GM19239 (cell line): ENCODE measurements around the gene TRMT2B.
"Not testable (repeated sequence)": the region's sequence is repeated elsewhere in the genome, so short reads cannot be mapped to it uniquely, and the experiment has no call there.

Source experiments
- DNase-seq: peaks from one replicate; pipeline ENCODE4 v3.0.0; 2011; ENCODE audit warnings: low spot score; ENCODE audit not compliant: insufficient read length
- FAIRE-seq: peaks from 2 replicates; lab custom pipeline; 2011; peaks lifted over from hg19 to GRCh38; lab: Jason Lieb, UNC

Gene TRMT2B

GRCh38 chrX:101051549-101052302, at the start of gene TRMT2B:
Gene TRMT2B, minus strand, starts transcription at chrX:101052111. Its CDS starts 9,822 bp downstream, at chrX:101042289.
- FAIRE-seq (peak; percentile 94), DNase-seq (peak; percentile 43)

DNA sequence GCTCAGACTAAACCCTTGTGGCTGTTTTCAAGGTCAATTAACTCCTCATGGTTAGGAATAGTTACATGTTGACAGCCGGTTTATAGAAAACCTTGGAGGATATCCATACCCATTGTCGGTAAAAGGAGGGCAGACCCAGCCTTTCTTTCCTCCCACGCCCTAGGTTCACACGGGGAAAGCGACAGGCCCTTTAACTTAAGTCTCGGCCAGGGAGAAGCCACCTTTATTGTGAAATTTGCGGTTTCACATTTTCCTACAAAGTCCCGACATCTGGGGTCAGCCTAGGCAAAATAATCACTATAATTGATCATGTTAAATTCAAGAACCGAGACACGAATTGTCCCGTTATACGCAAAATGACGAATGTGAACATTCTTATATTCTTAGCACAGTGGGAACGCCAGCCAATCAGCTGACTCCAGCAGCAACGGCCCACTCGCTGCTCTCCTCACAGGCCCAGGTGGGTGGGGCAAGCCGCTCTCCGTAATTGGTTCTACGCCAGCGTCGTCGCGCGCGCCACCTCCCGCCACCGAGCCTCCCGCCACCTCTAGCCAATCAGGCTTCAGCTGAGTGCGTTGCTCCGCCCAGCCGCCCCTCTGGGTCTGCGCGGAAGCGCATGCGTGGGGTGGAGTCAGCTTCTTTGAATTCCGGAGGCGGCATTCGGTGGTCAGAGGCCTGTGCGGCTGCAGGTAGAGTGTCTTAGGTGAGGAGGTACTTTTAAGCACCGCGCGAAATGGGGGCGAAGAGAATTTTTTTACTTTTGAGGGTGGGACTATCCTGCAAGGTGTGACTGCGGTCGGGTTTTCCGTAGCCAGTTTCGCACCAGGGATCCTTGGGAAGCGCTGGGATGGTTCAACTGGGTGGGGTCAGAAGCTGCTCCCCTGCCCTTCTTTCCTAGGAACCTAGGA, 45.9 kb upstream of the TRMT2B start, which contains the start of gene CENPI:
Gene CENPI (plus strand): TSS at position 659 of the 908 bp plus-strand sequence. CDS start 2,867 bp downstream, outside the sequence.
- FAIRE-seq = peak; percentile 100
- peak; percentile 77 for DNase-seq

GRCh38 chrX:101091817-101092216, 39.9 kb upstream of the TRMT2B start:
- no peak for FAIRE-seq
- DNase-seq = no peak

GRCh38 chrX:101081231-101081630, 29.3 kb upstream of the TRMT2B start:
- no peak for FAIRE-seq
- DNase-seq = no peak

DNA sequence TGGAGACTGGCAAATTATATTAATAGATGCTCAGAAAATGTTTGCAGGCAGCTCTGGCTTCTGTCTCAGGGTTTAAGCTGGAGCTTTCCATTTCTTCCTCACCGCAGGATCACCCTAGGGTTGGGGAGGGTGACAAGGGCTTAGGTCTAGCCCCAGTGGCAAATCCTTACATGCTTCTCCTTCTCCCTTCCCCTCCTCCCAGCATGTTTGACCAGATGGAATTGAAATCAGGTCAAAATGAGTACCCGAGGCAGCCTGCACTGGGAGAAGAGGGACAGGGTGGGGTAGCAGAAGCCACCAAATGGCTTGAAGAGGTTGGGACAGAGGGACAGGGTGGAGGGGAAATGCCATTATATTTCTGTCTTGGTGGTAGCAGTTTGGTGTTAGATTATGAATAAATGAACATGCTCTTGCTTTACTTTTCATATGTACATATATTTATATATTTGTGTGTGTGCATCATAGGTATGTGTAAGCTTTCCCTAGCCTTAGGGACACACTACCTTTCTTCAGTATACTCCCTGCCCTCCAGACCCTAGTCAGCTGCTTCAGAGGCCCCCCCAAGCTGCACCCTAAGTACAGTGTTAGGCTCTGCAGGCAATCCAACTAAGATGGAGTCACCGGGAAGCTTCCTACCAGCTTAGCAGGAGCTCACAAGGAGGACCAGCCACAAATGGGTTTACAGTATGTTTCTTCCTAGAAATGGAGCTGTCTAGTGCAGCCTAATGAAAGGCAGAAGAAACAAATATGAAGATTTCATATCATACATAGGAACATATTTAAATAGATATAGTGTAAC, 28.6 kb upstream of the TRMT2B start:
- FAIRE-seq (no peak), DNase-seq (no peak)

DNA sequence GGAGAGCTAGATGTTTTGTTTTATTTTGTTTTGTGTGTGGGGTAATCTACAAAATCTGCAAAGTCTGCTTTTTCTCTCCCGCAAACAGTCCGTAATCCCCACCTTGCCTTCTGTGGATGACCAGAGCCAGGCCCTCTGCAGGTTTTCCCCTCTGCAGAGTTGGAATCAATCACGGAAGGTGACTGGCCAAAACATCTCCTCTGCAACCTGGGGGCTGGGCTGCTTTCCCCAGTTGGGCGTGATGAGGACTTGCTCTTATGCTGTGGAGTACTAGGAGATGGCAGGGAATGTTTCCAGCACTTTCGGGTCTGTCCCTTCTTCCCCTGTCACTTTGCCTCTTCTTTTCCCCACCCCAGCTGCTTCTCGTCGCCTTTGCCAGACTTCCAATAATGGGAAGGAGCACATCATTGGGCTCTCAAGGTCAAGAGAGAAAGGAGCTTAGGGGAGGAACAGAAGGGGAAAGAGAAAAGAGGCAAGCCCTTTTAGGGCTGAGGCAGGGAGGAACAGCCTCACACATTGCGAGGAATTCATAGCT, 27.9 kb upstream of the TRMT2B start:
- no peak for FAIRE-seq

GRCh38 chrX:101078716-101079598, 27.0 kb upstream of the TRMT2B start, which contains the start of gene TMEM35A:
Gene TMEM35A, plus strand, starts transcription at chrX:101078879. Its CDS starts 124 bp downstream, at chrX:101079003.
- DNase-seq = no peak
- FAIRE-seq = no peak

More for the DNA sequence above, 27.9 kb upstream of the TRMT2B start:
- no peak for DNase-seq

- no peak for FAIRE-seq
- no peak for DNase-seq
Observed at GRCh38 chrX:101071582-101071981, 19.7 kb upstream of the TRMT2B start.

- no peak for FAIRE-seq
- DNase-seq = no peak
Observed at GRCh38 chrX:101062176-101062575, 10.3 kb upstream of the TRMT2B start.

DNA sequence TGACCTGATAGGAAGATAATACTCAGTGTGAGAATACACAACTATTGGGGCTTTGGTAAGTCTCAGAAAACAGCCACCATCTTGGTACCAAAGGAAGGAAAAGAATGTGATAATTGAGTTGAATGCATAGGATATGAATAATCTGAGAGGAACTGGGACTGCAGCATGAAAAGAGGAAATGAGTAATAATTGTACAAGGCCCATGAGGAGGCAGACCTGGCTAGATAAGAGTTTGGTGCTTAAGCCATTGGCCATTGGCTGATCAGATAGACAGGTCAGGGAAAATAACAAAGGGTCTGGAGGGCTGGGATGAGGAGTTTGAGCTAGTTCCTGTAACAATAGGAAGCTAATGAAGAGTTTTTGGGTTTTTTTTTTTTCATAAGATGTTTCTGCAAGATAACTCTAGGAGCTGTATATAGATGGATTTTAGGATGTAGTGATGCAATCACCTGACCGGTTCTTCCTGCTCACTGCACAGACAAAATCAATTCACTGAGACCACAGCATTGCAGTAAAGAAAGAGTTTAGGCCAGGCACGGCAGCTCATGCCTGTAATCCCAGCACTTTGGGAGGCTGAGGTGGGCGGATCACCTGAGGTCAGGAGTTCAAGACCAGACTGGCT, 5.3 kb upstream of the TRMT2B start:
- DNase-seq = peak; percentile 6
- FAIRE-seq = peak; percentile 57

- not testable (repeated sequence) for FAIRE-seq, DNase-seq
Observed at GRCh38 chrX:101056551-101056950, 4.6 kb upstream of the TRMT2B start.

GRCh38 chrX:101051153-101051548, 760 bp downstream of the TRMT2B start:
- DNase-seq (no peak), FAIRE-seq (peak; percentile 64)

- FAIRE-seq = no peak
- DNase-seq = no peak
Observed at GRCh38 chrX:101040197-101040596, 11.7 kb downstream of the TRMT2B start.

DNA sequence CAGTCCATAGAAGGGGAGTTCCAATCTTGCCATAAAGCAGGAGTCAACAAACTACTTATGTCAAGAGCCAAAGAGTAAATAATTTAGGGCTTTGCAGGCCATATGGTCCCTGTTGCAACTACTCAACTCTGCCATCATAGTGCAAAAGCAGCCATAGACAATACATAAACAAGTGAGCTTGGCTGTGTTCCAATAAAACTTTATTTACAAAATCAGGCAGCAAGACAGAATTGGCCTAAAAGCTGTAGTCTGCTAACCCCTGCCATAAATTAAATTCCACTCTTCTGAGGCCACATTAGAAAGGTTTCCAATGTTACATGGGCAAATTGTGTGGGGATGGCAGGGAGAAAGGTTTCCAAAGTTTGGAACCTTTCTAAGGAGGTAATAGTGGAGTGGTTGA, 14.7 kb downstream of the TRMT2B start:
- peak; percentile 55 for FAIRE-seq

DNA sequence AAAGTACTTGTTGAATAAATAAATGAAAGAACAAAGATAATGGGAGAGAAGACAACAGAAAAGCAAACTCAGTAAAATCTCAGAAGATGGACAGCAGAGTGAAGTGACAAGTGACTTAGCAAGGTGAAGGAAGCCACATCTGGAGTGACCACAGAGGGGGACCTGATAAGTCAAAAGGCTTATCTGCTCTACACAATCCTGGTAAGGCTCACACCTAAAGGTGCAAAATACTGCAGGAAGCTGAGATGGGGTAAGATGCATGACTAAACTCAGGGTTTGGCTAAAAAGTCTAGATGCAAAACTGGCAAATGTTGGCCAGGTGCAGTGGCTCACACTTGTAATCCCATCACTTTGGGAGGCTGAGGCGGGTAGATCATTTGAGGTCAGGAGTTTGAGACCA, 22.2 kb downstream of the TRMT2B start:
- no peak for FAIRE-seq

More for the DNA sequence above, 14.7 kb downstream of the TRMT2B start:
- DNase-seq = no peak

GRCh38 chrX:101028562-101028961, 23.3 kb downstream of the TRMT2B start:
- DNase-seq = no peak
- no peak for FAIRE-seq

More for the DNA sequence above, 22.2 kb downstream of the TRMT2B start:
- DNase-seq = no peak

GRCh38 chrX:101025126-101025525, 26.8 kb downstream of the TRMT2B start:
- FAIRE-seq (no peak), DNase-seq (no peak)

DNA sequence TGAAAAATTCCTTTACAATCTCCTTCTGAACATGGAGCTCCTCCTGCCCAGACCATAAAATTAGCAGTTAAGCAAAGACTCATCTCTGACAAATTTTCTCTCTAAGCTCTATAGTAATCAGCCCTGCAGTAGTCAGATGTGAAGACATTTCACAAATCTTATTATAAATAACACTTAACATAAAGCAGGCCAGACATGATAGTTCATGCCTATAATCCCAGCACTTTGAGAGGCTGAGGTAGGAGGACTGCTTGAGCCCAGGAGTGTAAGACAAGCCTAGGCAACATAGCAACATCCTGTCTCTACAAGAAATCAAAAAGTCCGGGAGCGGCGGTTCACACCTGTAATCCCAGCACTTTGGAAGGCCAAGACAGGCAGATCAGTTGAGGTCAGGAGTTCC, 29.9 kb downstream of the TRMT2B start:
- DNase-seq (no peak), FAIRE-seq (no peak)
